H1 (cell line): ENCODE results near the gene TEX264. TPM values are rescaled to one million over a fixed set of nuclear protein-coding genes. Genes with fewer than 3 reads are reported as not detected.

Experiments used
- EGR1 ChIP-seq: IDR thresholded peaks from 2 replicates; pipeline ENCODE4 v1.6.1; 2011; ENCODE audit warnings: low read depth, low read length, borderline replicate concordance
- KDM4A ChIP-seq: IDR thresholded peaks from one replicate; pipeline ENCODE4 v1.7.1; 2012; ENCODE audit warnings: low read depth, mild to moderate bottlenecking, moderate library complexity, low read length, inconsistent platforms; ENCODE audit not compliant: severe bottlenecking
- MAFK ChIP-seq: IDR thresholded peaks from 2 replicates; pipeline ENCODE4 v1.6.1; 2012; ENCODE audit warnings: low read depth, mild to moderate bottlenecking, improper control_type of control experiment, low read length
- polyA plus RNA-seq, 7 experiments: library from polyadenylated mRNA; depleted of rRNA in 3 of 7; stranded (reverse) in 5 of 7; unstranded in 2 of 7; fragments of >200 nt in 5 of 7; fragments of 200-250 nt in 2 of 7; gene quantifications; 1 replicate in 5 of 7; 2 replicates in 1 of 7; 4 replicates in 1 of 7; pipeline versions ENCODE4 v1.2.1 to v1.2.3, GENCODE V29; 2011 to 2013; ENCODE audit warnings: missing spikeins in 2 of 7, mixed read lengths in 2 of 7
- total RNA-seq: library from RNA; stranded (reverse); fragmentation: NEBNext Ultra II Directional; extraction: Animal tissue kit (Norgen Biotek cat#: 25700); gene quantifications from 2 replicates; pipeline ENCODE4 v1.2.1, GENCODE V29; 2021

TEX264 gene
- total and polyA plus RNA-seq, 2 of the 8 experiments (the other 6 are each of a cell fraction or from before 2014, with no cell fraction given) = 11.2 to 35.6 TPM

DNA sequence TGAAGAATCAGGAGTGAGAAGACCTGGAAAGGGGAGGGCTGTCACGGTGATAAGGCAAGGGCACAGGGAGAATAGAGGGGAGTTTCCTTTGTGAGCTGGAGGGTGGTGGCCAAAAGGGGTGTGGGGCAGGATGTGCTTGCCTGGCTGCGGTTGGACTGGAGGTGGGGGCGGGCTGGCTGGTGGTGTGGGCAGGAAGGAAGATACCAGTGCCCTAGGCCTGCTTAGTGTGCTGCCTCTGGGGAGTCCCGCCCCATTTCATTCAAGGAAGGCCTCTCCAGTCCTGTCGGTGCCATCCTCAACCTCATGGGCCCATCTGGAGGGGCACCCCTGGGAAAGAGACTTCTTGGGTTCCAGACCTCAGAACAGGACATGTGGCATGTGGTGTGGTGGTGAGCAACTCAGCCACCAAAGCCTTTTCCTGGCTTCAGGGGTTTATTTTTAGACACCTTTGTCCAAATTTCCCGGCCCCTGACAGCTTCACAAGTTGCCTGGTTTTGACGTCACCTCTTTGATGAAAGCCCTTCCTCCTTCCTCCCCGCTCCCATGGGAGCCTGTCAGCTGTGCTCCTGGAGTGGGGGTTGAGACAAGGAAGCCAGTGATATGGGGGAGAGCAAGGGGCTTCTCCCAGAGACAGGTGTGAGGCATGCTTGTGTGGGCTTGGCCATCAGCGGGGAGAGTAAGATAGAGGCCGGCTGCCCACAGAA, 15.6 kb downstream of the TEX264 start (continued):
- TF ChIP-seq KDM4A (no peak), EGR1 (no peak), MAFK (no peak)
- TF ChIP-seq, all 59 proteins: peak for 0
